SHP77 (cell line): ENCODE results near the gene EMC8.

ENCODE experiments used
- DNase-seq, 2 experiments: peaks; one replicate each; lab custom pipeline; 2025; lab: John Stamatoyannopoulos, UW

EMC8 gene

GRCh38 chr16:85784813-85785212, 14.5 kb downstream of the EMC8 start:
- no peak for DNase-seq

GRCh38 chr16:85783441-85783840, 15.9 kb downstream of the EMC8 start:
- DNase-seq: no peak

- no peak for DNase-seq
Observed at GRCh38 chr16:85782451-85782850, 16.9 kb downstream of the EMC8 start.

- DNase-seq: peak in 1 of 2 experiments; percentile 10
Observed at GRCh38 chr16:85781695-85782370, 17.5 kb downstream of the EMC8 start.

GRCh38 chr16:85781156-85781555, 18.2 kb downstream of the EMC8 start:
- DNase-seq: no peak

GRCh38 chr16:85780281-85780680, 19.1 kb downstream of the EMC8 start:
- DNase-seq: no peak

- DNase-seq: no peak
Observed at GRCh38 chr16:85778873-85779272, 20.5 kb downstream of the EMC8 start.

- no peak for DNase-seq
Observed at GRCh38 chr16:85777583-85778310, 21.6 kb downstream of the EMC8 start.

GRCh38 chr16:85774811-85775210, 24.5 kb downstream of the EMC8 start:
- DNase-seq: no peak

GRCh38 chr16:85774136-85774535, 25.2 kb downstream of the EMC8 start:
- DNase-seq: no peak

- DNase-seq: no peak
Observed at GRCh38 chr16:85773044-85773443, 26.3 kb downstream of the EMC8 start.

GRCh38 chr16:85770741-85771140, 28.6 kb downstream of the EMC8 start:
- no peak for DNase-seq

- DNase-seq: no peak
Observed at GRCh38 chr16:85768199-85768598, 31.1 kb downstream of the EMC8 start.

- no peak for DNase-seq
Observed at GRCh38 chr16:85767531-85767930, 31.8 kb downstream of the EMC8 start.

- no peak for DNase-seq
Observed at GRCh38 chr16:85765767-85766166, 33.6 kb downstream of the EMC8 start.

GRCh38 chr16:85765211-85765610, 34.1 kb downstream of the EMC8 start:
- no peak for DNase-seq

- no peak for DNase-seq
Observed at GRCh38 chr16:85763616-85764015, 35.7 kb downstream of the EMC8 start.

- DNase-seq: no peak
Observed at GRCh38 chr16:85762970-85763369, 36.4 kb downstream of the EMC8 start.

GRCh38 chr16:85761861-85762260, 37.5 kb downstream of the EMC8 start:
- DNase-seq: no peak

GRCh38 chr16:85759631-85760419, 39.5 kb downstream of the EMC8 start:
- no peak for DNase-seq

- no peak for DNase-seq
Observed at GRCh38 chr16:85759136-85759535, 40.2 kb downstream of the EMC8 start.

- DNase-seq: no peak
Observed at GRCh38 chr16:85757341-85757822, 42.0 kb downstream of the EMC8 start.
